Dedifferentiated amniotic fluid mesenchymal stem cell (primary cell): ENCODE measurements around the gene PRDX5.
"Not testable (repeated sequence)": the region's sequence is repeated elsewhere in the genome, so short reads cannot be mapped to it uniquely, and the experiment has no call there.

Source experiments
- DNase-seq: peaks from one replicate; pipeline ENCODE4 v3.0.0-alpha.2; 2016; ENCODE audit errors: extremely low spot score

The PRDX5 gene

GRCh38 chr11:64305691-64306562, 12.0 kb upstream of the PRDX5 start:
- no peak for DNase-seq

DNA sequence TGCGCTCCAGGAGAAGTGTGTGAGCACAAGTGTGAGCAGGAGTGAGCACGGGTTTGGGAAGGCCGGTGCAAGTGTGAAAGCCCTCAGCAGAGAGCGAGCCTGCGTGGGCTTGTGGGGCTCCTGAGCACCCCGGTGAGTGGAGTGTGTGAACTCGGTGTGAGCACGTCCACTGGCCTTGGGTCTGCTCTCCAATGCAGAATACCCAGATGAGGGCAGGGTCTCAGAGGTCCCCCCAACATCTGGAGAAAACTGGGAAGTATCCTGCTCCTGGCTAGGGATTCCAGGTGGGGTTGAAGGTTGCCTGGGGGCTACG, 11.4 kb upstream of the PRDX5 start:
- no peak for DNase-seq

- DNase-seq: no peak
Measured at GRCh38 chr11:64306876-64307622, 10.9 kb upstream of the PRDX5 start.

GRCh38 chr11:64307795-64308194, 10.1 kb upstream of the PRDX5 start:
- DNase-seq: not testable (repeated sequence)

GRCh38 chr11:64312947-64313346, 5.0 kb upstream of the PRDX5 start:
- DNase-seq: no peak

DNA sequence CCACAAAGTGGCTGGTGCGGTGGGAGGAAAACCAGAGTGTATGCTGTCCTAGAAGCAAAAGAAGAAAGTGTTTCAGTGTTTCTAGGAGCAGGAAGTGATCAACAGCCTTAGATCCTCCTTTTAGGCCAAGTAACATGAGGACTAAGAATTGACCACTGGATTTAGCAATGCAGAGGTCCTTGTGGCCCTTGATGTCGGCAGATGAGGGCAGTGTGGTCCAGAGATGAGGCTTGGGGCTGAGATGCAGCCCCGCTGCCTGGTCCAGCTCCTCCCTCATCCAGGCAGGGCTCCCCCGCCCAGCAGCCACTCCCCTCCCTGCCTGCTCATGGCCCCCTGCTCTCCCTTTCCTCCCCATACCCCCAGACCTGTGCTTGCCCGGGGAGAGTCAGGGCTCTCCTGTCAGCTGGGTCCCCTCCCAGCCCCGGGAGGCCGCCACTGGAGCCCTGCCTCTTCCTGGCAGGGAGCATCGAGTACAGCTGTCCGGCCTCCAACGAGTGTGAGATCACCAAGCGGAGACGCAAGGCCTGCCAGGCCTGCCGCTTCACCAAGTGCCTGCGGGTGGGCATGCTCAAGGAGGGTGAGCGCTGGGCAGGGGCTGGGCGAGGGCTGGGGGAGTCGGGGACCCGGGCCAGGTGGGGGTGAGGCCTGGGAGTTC, 4.3 kb upstream of the PRDX5 start:
- DNase-seq: no peak

DNA sequence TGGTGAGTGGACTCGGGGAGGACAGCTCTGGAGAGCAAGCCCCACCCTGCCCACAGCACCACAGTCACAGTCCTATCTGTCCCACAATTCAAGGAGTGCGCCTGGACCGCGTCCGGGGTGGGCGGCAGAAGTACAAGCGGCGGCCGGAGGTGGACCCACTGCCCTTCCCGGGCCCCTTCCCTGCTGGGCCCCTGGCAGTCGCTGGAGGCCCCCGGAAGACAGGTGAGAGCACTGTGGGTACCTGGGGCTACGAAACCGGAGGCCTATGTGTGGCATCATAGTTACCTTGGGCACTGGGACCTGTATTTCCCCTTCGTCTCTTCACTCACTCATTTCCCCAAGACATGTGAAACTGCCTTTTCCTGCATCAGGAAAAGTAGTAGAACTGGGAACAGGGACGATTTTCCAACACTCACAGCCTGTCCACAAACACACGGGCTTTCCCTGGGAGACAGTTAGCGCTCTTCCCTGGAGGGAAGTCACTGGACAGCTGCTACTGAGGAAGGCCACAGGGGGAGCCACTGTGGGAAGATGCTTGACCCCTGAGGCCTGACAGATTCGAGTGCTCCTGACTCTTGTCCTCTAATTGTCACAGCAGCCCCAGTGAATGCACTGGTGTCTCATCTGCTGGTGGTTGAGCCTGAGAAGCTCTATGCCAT, 3.6 kb upstream of the PRDX5 start:
- no peak for DNase-seq

DNA sequence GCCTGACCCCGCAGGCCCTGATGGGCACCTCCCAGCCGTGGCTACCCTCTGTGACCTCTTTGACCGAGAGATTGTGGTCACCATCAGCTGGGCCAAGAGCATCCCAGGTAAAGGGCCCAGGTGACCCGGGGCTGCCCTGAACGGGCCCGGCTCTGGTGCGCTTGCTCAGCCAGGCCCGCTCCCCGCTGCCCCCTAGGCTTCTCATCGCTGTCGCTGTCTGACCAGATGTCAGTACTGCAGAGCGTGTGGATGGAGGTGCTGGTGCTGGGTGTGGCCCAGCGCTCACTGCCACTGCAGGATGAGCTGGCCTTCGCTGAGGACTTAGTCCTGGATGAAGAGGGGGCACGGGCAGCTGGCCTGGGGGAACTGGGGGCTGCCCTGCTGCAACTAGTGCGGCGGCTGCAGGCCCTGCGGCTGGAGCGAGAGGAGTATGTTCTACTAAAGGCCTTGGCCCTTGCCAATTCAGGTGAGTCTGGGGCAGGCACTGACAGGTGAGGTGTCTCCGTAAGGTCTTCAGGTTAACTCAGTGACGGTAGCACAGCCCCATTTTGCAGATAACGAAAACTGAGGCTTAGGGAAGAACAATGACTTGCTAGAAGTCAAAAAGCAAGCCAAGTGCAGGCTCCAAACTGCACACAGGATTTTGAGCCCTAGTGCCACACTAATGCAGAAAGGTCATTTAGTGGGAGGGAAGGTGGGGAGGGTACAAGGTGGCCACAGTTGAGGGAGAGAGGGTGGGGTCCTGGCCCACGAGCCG, 2.9 kb upstream of the PRDX5 start:
- DNase-seq: no peak

DNA sequence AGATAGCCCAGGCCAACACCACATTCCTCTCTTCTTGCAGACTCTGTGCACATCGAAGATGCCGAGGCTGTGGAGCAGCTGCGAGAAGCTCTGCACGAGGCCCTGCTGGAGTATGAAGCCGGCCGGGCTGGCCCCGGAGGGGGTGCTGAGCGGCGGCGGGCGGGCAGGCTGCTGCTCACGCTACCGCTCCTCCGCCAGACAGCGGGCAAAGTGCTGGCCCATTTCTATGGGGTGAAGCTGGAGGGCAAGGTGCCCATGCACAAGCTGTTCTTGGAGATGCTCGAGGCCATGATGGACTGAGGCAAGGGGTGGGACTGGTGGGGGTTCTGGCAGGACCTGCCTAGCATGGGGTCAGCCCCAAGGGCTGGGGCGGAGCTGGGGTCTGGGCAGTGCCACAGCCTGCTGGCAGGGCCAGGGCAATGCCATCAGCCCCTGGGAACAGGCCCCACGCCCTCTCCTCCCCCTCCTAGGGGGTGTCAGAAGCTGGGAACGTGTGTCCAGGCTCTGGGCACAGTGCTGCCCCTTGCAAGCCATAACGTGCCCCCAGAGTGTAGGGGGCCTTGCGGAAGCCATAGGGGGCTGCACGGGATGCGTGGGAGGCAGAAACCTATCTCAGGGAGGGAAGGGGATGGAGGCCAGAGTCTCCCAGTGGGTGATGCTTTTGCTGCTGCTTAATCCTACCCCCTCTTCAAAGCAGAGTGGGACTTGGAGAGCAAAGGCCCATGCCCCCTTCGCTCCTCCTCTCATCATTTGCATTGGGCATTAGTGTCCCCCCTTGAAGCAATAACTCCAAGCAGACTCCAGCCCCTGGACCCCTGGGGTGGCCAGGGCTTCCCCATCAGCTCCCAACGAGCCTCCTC, 2.0 kb upstream of the PRDX5 start:
- DNase-seq: not testable (repeated sequence)

DNA sequence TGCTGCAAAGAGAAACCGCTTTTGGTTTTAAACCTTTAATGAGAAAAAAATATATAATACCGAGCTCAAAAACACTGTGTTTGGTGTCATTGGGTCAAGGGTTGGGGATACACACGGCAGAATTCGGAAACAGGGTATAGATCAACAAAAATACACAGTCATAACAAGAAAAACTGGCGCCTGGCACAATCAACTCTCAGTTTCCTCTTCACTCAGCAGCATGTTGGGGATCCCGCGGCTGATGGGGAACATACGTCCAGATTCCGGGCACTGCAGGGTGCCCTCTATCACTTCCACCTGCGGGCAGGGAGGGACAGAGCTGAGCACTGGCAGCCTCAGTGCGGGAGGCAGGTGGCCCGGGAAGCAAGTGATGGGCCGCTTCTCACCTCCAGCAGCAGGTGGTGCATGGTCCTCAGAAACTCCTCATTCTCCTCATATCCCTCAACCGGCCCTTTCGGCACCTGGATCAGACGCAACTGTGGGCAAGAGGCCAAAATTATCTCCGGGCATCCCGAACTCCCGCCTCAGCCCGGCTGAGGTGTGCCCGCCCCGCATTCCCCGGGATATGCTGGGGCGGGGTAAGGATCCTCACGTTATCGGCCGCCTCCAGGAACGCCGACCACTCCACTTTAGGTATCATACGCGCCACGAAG, 1.1 kb upstream of the PRDX5 start:
- DNase-seq: no peak

DNA sequence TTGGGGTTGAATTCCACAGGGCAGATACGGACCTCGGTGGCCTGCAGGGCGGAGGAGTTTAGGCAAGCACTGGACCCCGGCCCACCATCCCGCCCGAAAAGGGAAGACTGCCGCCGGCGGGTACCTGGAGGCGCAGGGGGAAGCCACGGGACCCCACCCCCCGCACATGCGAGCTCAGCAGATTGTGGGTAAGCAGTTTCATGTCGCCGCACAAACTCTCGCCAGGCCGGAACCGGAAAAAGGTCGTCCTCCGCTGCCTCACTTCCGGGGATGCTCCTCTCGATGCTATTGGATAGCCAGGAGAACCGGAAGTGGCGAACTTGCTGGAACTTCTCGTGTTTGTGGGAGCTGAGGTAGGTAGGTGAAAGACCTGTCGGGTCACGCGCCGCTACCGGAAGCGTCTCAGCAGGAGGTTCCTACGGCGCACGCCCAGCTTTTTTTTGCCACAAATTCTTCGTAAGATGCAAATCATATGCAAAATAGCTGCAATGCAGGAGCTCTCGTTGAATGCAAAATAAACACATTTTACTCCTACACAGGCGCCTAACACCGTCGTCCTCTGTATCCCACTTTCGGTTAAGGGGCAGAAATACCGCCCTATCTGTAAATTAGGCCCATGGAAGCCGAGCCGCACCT, 478 bp upstream of the PRDX5 start, which contains the start of gene TRMT112:
TSS of gene TRMT112 (minus strand) at position 235 of the 636 bp plus-strand sequence. CDS start at position 202, 33 bp downstream.
- DNase-seq: peak; percentile 98

- no peak for DNase-seq
Measured at GRCh38 chr11:64318766-64319761, 1.1 kb downstream of the PRDX5 start.

DNA sequence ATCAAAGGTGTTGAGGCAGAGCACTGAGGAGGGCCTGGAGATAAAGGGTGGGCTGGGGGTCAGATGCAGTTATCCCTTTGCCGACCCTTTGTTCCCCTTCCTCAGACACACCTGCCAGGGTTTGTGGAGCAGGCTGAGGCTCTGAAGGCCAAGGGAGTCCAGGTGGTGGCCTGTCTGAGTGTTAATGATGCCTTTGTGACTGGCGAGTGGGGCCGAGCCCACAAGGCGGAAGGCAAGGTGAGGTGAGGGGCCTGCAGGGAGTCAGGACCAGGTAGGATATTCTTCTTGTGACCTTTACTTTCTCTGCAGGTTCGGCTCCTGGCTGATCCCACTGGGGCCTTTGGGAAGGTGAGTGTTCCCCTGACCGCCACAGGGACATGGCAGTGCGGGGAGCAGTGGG, 2.6 kb downstream of the PRDX5 start:
- DNase-seq: no peak

GRCh38 chr11:64321026-64321425, 3.1 kb downstream of the PRDX5 start:
- DNase-seq: no peak

DNA sequence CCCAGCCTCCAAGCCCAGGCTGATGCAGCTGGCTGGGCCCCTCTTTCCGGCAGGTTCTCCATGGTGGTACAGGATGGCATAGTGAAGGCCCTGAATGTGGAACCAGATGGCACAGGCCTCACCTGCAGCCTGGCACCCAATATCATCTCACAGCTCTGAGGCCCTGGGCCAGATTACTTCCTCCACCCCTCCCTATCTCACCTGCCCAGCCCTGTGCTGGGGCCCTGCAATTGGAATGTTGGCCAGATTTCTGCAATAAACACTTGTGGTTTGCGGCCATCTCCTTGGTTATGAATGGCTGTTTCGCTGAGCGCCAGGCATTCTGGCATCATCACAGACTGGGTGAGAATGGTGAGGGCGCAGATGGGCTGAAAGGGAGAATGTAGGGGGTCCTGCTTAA, 3.6 kb downstream of the PRDX5 start:
- no peak for DNase-seq

DNA sequence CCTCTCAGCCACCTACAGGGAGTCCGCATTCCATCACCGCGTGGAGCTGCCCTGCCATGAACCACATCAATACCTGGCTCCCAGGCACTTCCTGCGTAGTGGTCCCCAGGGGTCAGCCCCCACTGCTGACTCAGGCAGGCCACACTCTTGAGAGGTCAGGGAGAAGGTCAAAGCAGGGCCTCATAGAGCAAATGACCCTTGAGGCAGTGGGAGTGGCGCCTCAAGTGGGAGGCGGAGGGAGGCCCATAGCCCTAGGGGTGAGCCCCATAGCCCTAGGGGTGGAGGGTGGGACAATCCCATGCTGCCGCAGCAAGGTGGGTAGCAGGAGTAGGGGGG, 5.0 kb downstream of the PRDX5 start:
- DNase-seq: no peak

DNA sequence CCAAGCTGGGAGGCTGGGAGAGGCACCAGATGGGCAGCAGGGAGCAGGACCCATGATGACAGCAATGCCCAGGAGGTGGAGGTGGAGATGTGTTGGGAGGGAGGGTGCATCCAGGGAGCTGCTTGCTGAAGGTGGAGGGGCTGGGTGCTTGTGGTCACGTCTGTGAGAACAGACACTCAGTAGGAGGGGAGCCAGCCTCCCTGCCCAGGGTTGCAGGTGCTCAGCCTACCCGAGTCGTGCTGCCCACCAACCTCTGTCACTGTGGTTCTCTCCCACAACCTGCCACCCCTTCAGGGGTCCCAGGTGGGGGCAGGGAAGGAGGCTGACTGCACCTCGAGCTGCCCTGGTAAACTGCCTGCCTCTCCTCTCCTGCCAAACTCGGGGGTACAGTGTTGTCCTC, 5.5 kb downstream of the PRDX5 start:
- DNase-seq: no peak

- DNase-seq: not testable (repeated sequence)
Measured at GRCh38 chr11:64323984-64324383, 6.1 kb downstream of the PRDX5 start.
